Caco-2 (cell line): Measurements from ENCODE around the gene COX5A. TPM values are rescaled to one million over a fixed set of nuclear protein-coding genes. Genes with fewer than 3 reads are reported as not detected.
A peak's percentile ranks its signal among the peaks of the same experiment; 100 is the strongest.

Experiments used
- BruUV-seq: library from RNA; stranded (reverse); fragments of 400-500 nt; replicated peaks from 2 replicates; lab custom pipeline; 2021; lab: Mats Ljungman, UMichigan
- CTCF ChIA-PET: fragments of 300-600 bp; sonication (Branson Sonifier 250); formaldehyde crosslinking; loops from one replicate; lab custom pipeline; 2022; ENCODE audit warnings: antibody characterized with exemption; lab: Charles Lee
- POLR2A ChIA-PET: fragments of 300-600 bp; sonication (Branson Sonifier 250); formaldehyde crosslinking; loops from one replicate; lab custom pipeline; 2022; ENCODE audit warnings: antibody characterized with exemption; lab: Charles Lee
- DNase-seq, 2 experiments: peaks; one replicate each; pipeline versions ENCODE4 v3.0.0 to v3.0.0-alpha.2; 2020 to 2022
- H3K27me3 ChIP-seq: replicated peaks from 2 replicates; pipeline ENCODE4 v1.6.0; 2011; ENCODE audit warnings: low read length; ENCODE audit not compliant: control insufficient read depth, insufficient read depth
- H3K36me3 ChIP-seq: 2 replicates; pipeline ENCODE4 v1.5.1; 2011; ENCODE audit warnings: low read length; ENCODE audit not compliant: control insufficient read depth, insufficient read depth
- H3K4me1 ChIP-seq: fragments of 250-450 bp; sonication (Bioruptor Pico); 2 replicates; pipeline ENCODE4 v1.5.1; 2020; ENCODE audit warnings: mild to moderate bottlenecking
- H3K4me3 ChIP-seq: 2 replicates; pipeline ENCODE4 v1.5.1; 2011; ENCODE audit warnings: low read depth, mild to moderate bottlenecking, control low read depth, low read length
- H3K9me3 ChIP-seq: fragments of 250-450 bp; sonication (Bioruptor Pico); 2 replicates; pipeline ENCODE4 v1.5.1; 2020; ENCODE audit warnings: mild to moderate bottlenecking, moderate library complexity
- H3K27ac Mint-ChIP-seq: one replicate; pipeline ENCODE4 v1.8.0; 2022; ENCODE audit warnings: mixed read lengths; ENCODE audit not compliant: unreplicated experiment
- H3K27me3 Mint-ChIP-seq: one replicate; pipeline ENCODE4 v1.8.0; 2022; ENCODE audit warnings: mixed read lengths; ENCODE audit not compliant: insufficient read depth, unreplicated experiment
- H3K36me3 Mint-ChIP-seq: one replicate; pipeline ENCODE4 v1.8.0; 2022; ENCODE audit warnings: mild to moderate bottlenecking, mixed read lengths; ENCODE audit not compliant: insufficient read depth, unreplicated experiment
- H3K4me1 Mint-ChIP-seq: one replicate; pipeline ENCODE4 v1.8.0; 2022; ENCODE audit warnings: low read depth, mixed read lengths; ENCODE audit not compliant: unreplicated experiment
- H3K4me3 Mint-ChIP-seq: one replicate; pipeline ENCODE4 v1.8.0; 2022; ENCODE audit warnings: mild to moderate bottlenecking, moderate library complexity, mixed read lengths; ENCODE audit not compliant: unreplicated experiment
- H3K9me3 Mint-ChIP-seq: one replicate; pipeline ENCODE4 v1.8.0; 2022; ENCODE audit warnings: mixed read lengths; ENCODE audit not compliant: unreplicated experiment
- CTCF ChIP-seq, 2 experiments: fragments of 200-600 bp in 1 of 2; IDR thresholded peaks; 1 replicate in 1 of 2; 2 replicates in 1 of 2; pipeline versions ENCODE4 v1.5.1 to v1.8.0; 2011 to 2022; ENCODE audit warnings: antibody characterized with exemption in 1 of 2, control low read depth in 1 of 2, inconsistent platforms in 1 of 2, low read depth in 1 of 2, low read length in 1 of 2, mild to moderate bottlenecking in 1 of 2, moderate library complexity in 1 of 2; ENCODE audit not compliant: insufficient read depth in 1 of 2, severe bottlenecking in 1 of 2, unreplicated experiment in 1 of 2
- intact Hi-C: fragments of 100-400 bp; cut with micrococcal nuclease; formaldehyde crosslinking; loops from one replicate; pipeline ENCODE4 v1.10.0; 2022; ENCODE audit not compliant: unreplicated experiment
- total RNA-seq: library from RNA; stranded (reverse); gene quantifications from 2 replicates; pipeline ENCODE4 v1.2.3, GENCODE V29; 2022

The COX5A gene
- total RNA-seq, 1 experiment from 2014 or later = 318 TPM

GRCh38 chr15:74959586-74959939, 21.7 kb upstream of the COX5A start:
- Histone ChIP-seq H3K4me3 (no peak overlapping the region), H3K36me3 (no peaks in the 10 kb centered on the region), H3K9me3 (no peaks in the 10 kb centered on the region), H3K27me3 (no peaks in the 10 kb centered on the region), H3K4me1 (peaks cover 5% of the 10 kb centered on the region)
- POLR2A ChIA-PET = no interaction called here
- H3K27ac Mint-ChIP-seq = no peak overlapping the region
- no peaks in the 10 kb centered on the region for H3K27me3 Mint-ChIP-seq
- BruUV-seq = no TSS peak
- H3K4me3 Mint-ChIP-seq = no peak overlapping the region
- DNase-seq = no peak
- intact Hi-C loops = loop anchor here (5.0 kb wide), 1 partner anchor 243 kb away; the partner anchor contains the start of gene C15orf39
- H3K4me1 Mint-ChIP-seq = no peaks in the 10 kb centered on the region
- CTCF ChIA-PET = interaction anchor here (0.5 kb wide), 1 partner anchor 159 kb away, joined by 3 read pairs; no protein-coding TSS in a partner anchor
- no peak for TF ChIP-seq CTCF (IDR thresholded peaks at IDR 0.05; ENCODE audit: insufficient read depth in 1 of 2, low read depth in 1 of 2, low read length in 1 of 2, severe bottlenecking in 1 of 2, unreplicated experiment in 1 of 2)
- H3K9me3 Mint-ChIP-seq = no peaks in the 10 kb centered on the region
- H3K36me3 Mint-ChIP-seq = peaks cover 16% of the 10 kb centered on the region

GRCh38 chr15:74958908-74959585, 21.2 kb upstream of the COX5A start:
- CTCF ChIA-PET = interaction anchor here (0.6 kb wide), 1 partner anchor 179 kb away, joined by 3 read pairs; no protein-coding TSS in a partner anchor
- no peaks in the 10 kb centered on the region for H3K9me3 ChIP-seq
- Mint-ChIP-seq H3K27ac (no peak overlapping the region), H3K4me1 (no peaks in the 10 kb centered on the region), H3K27me3 (no peaks in the 10 kb centered on the region), H3K36me3 (peaks cover 18% of the 10 kb centered on the region), H3K9me3 (no peaks in the 10 kb centered on the region), H3K4me3 (no peak overlapping the region)
- TF ChIP-seq CTCF (IDR thresholded peaks at IDR 0.05; ENCODE audit: insufficient read depth in 1 of 2, low read depth in 1 of 2, low read length in 1 of 2, severe bottlenecking in 1 of 2, unreplicated experiment in 1 of 2) = no peak
- no peaks in the 10 kb centered on the region for H3K27me3 ChIP-seq
- intact Hi-C loops = loop anchor here (5.0 kb wide), 1 partner anchor 243 kb away; the partner anchor contains the start of gene C15orf39
- peaks cover 11% of the 10 kb centered on the region for H3K4me1 ChIP-seq
- DNase-seq = no peak
- POLR2A ChIA-PET = no interaction called here
- no peaks in the 10 kb centered on the region for H3K36me3 ChIP-seq
- no TSS peak for BruUV-seq
- no peak overlapping the region for H3K4me3 ChIP-seq

GRCh38 chr15:74958320-74958907, 20.5 kb upstream of the COX5A start:
- Histone ChIP-seq H3K27me3 (no peaks in the 10 kb centered on the region), H3K36me3 (no peaks in the 10 kb centered on the region), H3K9me3 (no peaks in the 10 kb centered on the region), H3K4me3 (no peak overlapping the region), H3K4me1 (peaks cover 14% of the 10 kb centered on the region)
- Mint-ChIP-seq H3K4me1 (no peaks in the 10 kb centered on the region), H3K9me3 (no peaks in the 10 kb centered on the region), H3K27ac (no peak overlapping the region), H3K27me3 (no peaks in the 10 kb centered on the region), H3K36me3 (peaks cover 18% of the 10 kb centered on the region), H3K4me3 (peak overlapping the region; percentile 87)
- no TSS peak for BruUV-seq
- POLR2A ChIA-PET = interaction anchor here (0.6 kb wide), 1 partner anchor 244 kb away, joined by 3 read pairs; no protein-coding TSS in a partner anchor
- no peak for TF ChIP-seq CTCF (IDR thresholded peaks at IDR 0.05; ENCODE audit: insufficient read depth in 1 of 2, low read depth in 1 of 2, low read length in 1 of 2, severe bottlenecking in 1 of 2, unreplicated experiment in 1 of 2)
- peak; percentile 44 to 62 for DNase-seq
- CTCF ChIA-PET = interaction anchor here (0.6 to 1.0 kb wide), 3 partner anchors 89 to 178 kb away, joined by 3 to 4 read pairs (median 3); partner anchors contain the start of gene CSK
- intact Hi-C loops = loop anchor here (5.0 kb wide), 1 partner anchor 244 kb away; the partner anchor contains the start of gene C15orf39
